Panc1 (cell line): Measurements from ENCODE around the gene MED13L.

Experiments
- REST ChIP-seq, 2 experiments: IDR thresholded peaks; 2 replicates each; pipeline ENCODE4 v1.6.1; 2011 to 2012; ENCODE audit warnings: low read depth in 2 of 2, control low read depth in 1 of 2, low read length in 1 of 2, mild to moderate bottlenecking in 1 of 2, moderate library complexity in 1 of 2; ENCODE audit not compliant: insufficient read depth in 1 of 2
- SIN3A ChIP-seq: IDR thresholded peaks from 2 replicates; pipeline ENCODE4 v1.6.1; 2012; ENCODE audit warnings: low read depth, mild to moderate bottlenecking, low read length, moderate library complexity, borderline replicate concordance; ENCODE audit not compliant: insufficient read depth
- TF ChIP-seq, protein P1 (sequence below): fragments of 450-650 bp; IDR thresholded peaks from 2 replicates; pipeline ENCODE4 v1.5.1; 2017; ENCODE audit warnings: mild to moderate bottlenecking

GRCh38 chr12:116006141-116006540 is 271.4 kb downstream of the MED13L start:
- TF ChIP-seq, protein P1, sequence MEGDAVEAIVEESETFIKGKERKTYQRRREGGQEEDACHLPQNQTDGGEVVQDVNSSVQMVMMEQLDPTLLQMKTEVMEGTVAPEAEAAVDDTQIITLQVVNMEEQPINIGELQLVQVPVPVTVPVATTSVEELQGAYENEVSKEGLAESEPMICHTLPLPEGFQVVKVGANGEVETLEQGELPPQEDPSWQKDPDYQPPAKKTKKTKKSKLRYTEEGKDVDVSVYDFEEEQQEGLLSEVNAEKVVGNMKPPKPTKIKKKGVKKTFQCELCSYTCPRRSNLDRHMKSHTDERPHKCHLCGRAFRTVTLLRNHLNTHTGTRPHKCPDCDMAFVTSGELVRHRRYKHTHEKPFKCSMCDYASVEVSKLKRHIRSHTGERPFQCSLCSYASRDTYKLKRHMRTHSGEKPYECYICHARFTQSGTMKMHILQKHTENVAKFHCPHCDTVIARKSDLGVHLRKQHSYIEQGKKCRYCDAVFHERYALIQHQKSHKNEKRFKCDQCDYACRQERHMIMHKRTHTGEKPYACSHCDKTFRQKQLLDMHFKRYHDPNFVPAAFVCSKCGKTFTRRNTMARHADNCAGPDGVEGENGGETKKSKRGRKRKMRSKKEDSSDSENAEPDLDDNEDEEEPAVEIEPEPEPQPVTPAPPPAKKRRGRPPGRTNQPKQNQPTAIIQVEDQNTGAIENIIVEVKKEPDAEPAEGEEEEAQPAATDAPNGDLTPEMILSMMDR, result no peak
- TF ChIP-seq SIN3A, result no peak
- TF ChIP-seq REST (IDR thresholded peaks at IDR 0.05; ENCODE audit: insufficient read depth in 1 of 2, low read depth in 2 of 2, low read length in 1 of 2), result no peak
